Neuronal stem cell (in vitro differentiated cells): Measurements from ENCODE around the gene PIM2.
"Not testable (repeated sequence)": the region's sequence is repeated elsewhere in the genome, so short reads cannot be mapped to it uniquely, and the experiment has no call there.

Experiments used
- DNase-seq: peaks from one replicate; pipeline ENCODE4 v3.0.0-alpha.2; 2013; ENCODE audit warnings: low spot score
- H2AFZ ChIP-seq: one replicate; pipeline ENCODE4 v1.6.1; 2013; ENCODE audit warnings: mild to moderate bottlenecking, low read length, inconsistent platforms
- H2AK5ac ChIP-seq: 2 replicates; pipeline ENCODE4 v1.6.1; 2013; ENCODE audit warnings: low read depth, mild to moderate bottlenecking, inconsistent platforms, low read length, moderate library complexity, mixed read lengths
- H2BK120ac ChIP-seq: 2 replicates; pipeline ENCODE4 v1.6.1; 2013; ENCODE audit warnings: low read depth, mild to moderate bottlenecking, inconsistent platforms, low read length, moderate library complexity, mixed read lengths
- H2BK12ac ChIP-seq: one replicate; pipeline ENCODE4 v1.6.1; 2013; ENCODE audit warnings: low read length, inconsistent platforms
- H2BK15ac ChIP-seq: 2 replicates; pipeline ENCODE4 v1.6.1; 2013; ENCODE audit warnings: mild to moderate bottlenecking, low read length, inconsistent platforms, mixed read lengths
- H2BK5ac ChIP-seq: one replicate; pipeline ENCODE4 v1.6.1; 2013; ENCODE audit warnings: inconsistent platforms, mild to moderate bottlenecking, low read length, moderate library complexity
- H3K14ac ChIP-seq: one replicate; pipeline ENCODE4 v1.6.1; 2013; ENCODE audit warnings: low read length, inconsistent platforms
- H3K18ac ChIP-seq: 2 replicates; pipeline ENCODE4 v1.6.1; 2013; ENCODE audit warnings: low read length, inconsistent platforms
- H3K23ac ChIP-seq: 2 replicates; pipeline ENCODE4 v1.6.1; 2013; ENCODE audit warnings: low read depth, mild to moderate bottlenecking, mixed read lengths, low read length, inconsistent platforms; ENCODE audit not compliant: poor library complexity
- H3K27ac ChIP-seq: replicated peaks from 3 replicates; pipeline ENCODE4 v1.5.1; 2013; ENCODE audit warnings: low read length, inconsistent platforms
- H3K27me3 ChIP-seq, 3 experiments: 2 replicates each; pipeline ENCODE4 v1.6.1; 2013; ENCODE audit warnings: low read length in 3 of 3, mild to moderate bottlenecking in 2 of 3, inconsistent platforms in 1 of 3, low read depth in 1 of 3, mixed read lengths in 1 of 3, moderate library complexity in 1 of 3; ENCODE audit not compliant: control insufficient read depth in 3 of 3, insufficient read depth in 3 of 3
- H3K36me3 ChIP-seq, 2 donors: replicated peaks in 1 of 2; 2 replicates each; pipeline ENCODE4 v1.6.1; 2013; ENCODE audit warnings: low read length in 2 of 2; ENCODE audit not compliant: control insufficient read depth in 2 of 2, insufficient read depth in 2 of 2
- H3K4ac ChIP-seq: 2 replicates; pipeline ENCODE4 v1.6.1; 2013; ENCODE audit warnings: inconsistent platforms, mild to moderate bottlenecking, low read length, moderate library complexity
- H3K4me1 ChIP-seq, 2 donors: 1 replicate in 1 of 2; 2 replicates in 1 of 2; pipeline ENCODE4 v1.6.1; 2013; ENCODE audit warnings: low read length in 2 of 2, low read depth in 1 of 2; ENCODE audit not compliant: control insufficient read depth in 2 of 2, insufficient read depth in 1 of 2
- H3K4me2 ChIP-seq: one replicate; pipeline ENCODE4 v1.6.1; 2013; ENCODE audit warnings: mild to moderate bottlenecking, low read length, inconsistent platforms; ENCODE audit not compliant: insufficient read depth, poor library complexity, severe bottlenecking
- H3K4me3 ChIP-seq, 2 donors: 2 replicates each; pipeline ENCODE4 v1.5.1; 2013; ENCODE audit warnings: low read length in 2 of 2, mild to moderate bottlenecking in 2 of 2, inconsistent platforms in 1 of 2, moderate library complexity in 1 of 2
- H3K79me1 ChIP-seq: one replicate; pipeline ENCODE4 v1.6.1; 2013; ENCODE audit warnings: low read depth, mild to moderate bottlenecking, inconsistent platforms, low read length, moderate library complexity
- H3K9ac ChIP-seq: one replicate; pipeline ENCODE4 v1.6.1; 2013; ENCODE audit warnings: mild to moderate bottlenecking, low read depth, low read length, inconsistent platforms; ENCODE audit not compliant: poor library complexity
- H3K9me3 ChIP-seq, 2 donors: replicated peaks in 1 of 2; 2 replicates each; pipeline versions ENCODE3 to v1.6.1; 2013; ENCODE audit warnings: low read length in 2 of 2, mild to moderate bottlenecking in 2 of 2, inconsistent platforms in 1 of 2, low read depth in 1 of 2, mixed read lengths in 1 of 2, moderate library complexity in 1 of 2; ENCODE audit not compliant: control insufficient read depth in 2 of 2, insufficient read depth in 1 of 2
- H4K8ac ChIP-seq: one replicate; pipeline ENCODE4 v1.6.1; 2013; ENCODE audit warnings: low read depth, mild to moderate bottlenecking, inconsistent platforms, low read length, moderate library complexity
- H4K91ac ChIP-seq: one replicate; pipeline ENCODE4 v1.6.1; 2013; ENCODE audit warnings: low read length, low read depth, mild to moderate bottlenecking, inconsistent platforms; ENCODE audit not compliant: poor library complexity
- WGBS, 2 donors: extraction: QIAGEN DNeasy Blood & Tissue Kit; methylation state at CpG; one replicate each; pipeline ENCODE4 v1.1.7; 2013; ENCODE audit warnings: missing lambda C conversion rate in 2 of 2, mixed read lengths in 1 of 2; ENCODE audit not compliant: insufficient read length in 2 of 2, insufficient replicate concordance in 1 of 2; ENCODE audit errors: extremely low coverage in 2 of 2; 5-methylcytosine and 5-hydroxymethylcytosine counted together

Gene PIM2

DNA sequence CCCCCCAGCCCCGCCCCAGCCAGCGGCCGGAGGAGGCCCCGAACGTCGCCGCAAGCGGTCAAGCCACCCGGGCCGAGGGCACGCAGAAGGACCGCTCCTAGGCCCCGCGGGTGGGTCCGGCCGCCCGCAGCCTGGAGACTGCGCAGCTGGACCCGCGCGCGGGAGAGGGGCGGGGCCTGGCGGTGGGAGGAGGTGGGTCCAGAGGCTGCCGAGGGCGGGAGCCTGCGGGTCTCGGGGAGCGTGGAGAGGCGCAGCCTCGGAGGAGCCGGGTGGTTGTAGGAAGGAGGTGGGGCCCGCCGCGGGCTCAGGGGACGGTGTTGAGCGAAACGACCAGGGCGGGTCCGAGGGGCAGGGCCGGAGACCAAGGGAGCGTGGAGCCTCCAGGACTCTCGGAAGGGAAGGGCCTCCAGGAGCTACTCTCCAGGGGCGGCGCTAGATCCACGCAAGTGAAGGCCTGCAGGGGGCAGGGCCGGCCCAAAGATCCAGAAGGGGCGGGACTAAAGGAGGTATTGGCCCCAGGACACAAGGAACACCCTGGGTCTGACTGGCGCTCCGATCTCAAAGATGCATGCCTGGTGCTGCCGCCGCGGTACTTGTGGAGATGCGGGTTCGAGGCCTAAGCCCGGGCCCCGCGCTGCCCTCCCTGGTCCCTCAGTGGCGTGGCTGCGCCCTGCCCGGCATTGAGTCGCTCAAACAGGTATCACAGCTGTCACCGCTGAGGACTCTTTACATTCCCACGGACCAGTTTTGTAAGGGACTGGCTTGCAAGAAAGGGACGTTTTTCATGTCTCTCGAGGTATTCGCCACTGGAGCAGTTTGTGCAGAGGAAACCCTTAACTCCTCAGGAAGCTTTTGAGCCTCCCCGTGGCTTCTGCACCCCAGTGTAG, 27.2 kb downstream of the PIM2 start:
- Histone ChIP-seq H2BK120ac (no peak overlapping the region), H3K23ac (no peak overlapping the region), H3K4me3 (peak overlapping the region in 1 of 2 donors; percentile 80), H3K79me1 (no peaks in the 10 kb centered on the region), H3K14ac (no peak overlapping the region), H3K4me2 (peak overlapping the region; percentile 66), H3K36me3 (peaks cover 10 to 30% of the 10 kb centered on the region in 2 donors), H2BK12ac (no peak overlapping the region), H3K27ac (peak overlapping the region; percentile 43), H4K91ac (no peak overlapping the region), H3K4me1 (peaks cover 0 to 3% of the 10 kb centered on the region in 2 donors), H2AK5ac (no peak overlapping the region), H3K9ac (peak overlapping the region; percentile 88), H2BK15ac (no peak overlapping the region), H3K18ac (peak overlapping the region; percentile 71), H3K27me3 (no peaks in the 10 kb centered on the region), H3K4ac (no peak overlapping the region), H2BK5ac (peak overlapping the region; percentile 39), H4K8ac (no peak overlapping the region), H3K9me3 (no peaks in the 10 kb centered on the region), H2AFZ (no peak overlapping the region)
- peak; percentile 66 for DNase-seq
- no CpG with 5 or more reads among the region's 68 CpGs for WGBS, 2 donors

DNA sequence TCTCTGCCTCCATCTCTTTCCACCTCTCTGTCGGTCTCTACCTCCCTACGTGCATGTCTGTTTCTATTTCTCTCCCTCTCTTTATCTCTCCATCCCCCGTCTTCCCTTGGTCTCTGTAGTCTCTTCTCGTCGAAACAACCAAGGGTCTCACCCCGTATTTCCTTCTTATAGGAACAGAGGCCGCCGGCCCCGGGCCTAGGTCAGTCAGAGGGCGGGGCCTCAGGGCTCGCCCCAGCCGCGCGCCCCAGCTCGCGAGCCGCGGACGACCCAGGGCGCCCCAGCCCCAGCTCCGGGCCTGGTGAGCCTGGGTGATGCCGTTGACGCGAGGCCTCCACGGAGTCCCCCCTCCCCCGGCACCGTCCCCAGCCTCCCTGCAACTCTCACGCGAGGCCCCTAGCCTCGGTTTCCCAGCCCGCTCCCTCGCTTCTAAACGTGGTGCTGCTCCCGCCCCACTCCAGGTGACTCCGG, 27.9 kb downstream of the PIM2 start:
- DNase-seq, result no peak
- WGBS, 2 donors, result no CpG with 5 or more reads among the region's 35 CpGs
- no peak overlapping the region for H2BK120ac ChIP-seq
- no peak overlapping the region for H3K23ac ChIP-seq
- no peak overlapping the region for H3K14ac ChIP-seq
- H2AK5ac ChIP-seq, result no peak overlapping the region
- H3K18ac ChIP-seq, result peak overlapping the region; percentile 71
- no peak overlapping the region for H2BK15ac ChIP-seq
- peaks cover 10 to 30% of the 10 kb centered on the region in 2 donors for H3K36me3 ChIP-seq
- peak overlapping the region; percentile 66 for H3K4me2 ChIP-seq
- no peaks in the 10 kb centered on the region for H3K9me3 ChIP-seq
- peaks cover 0 to 1% of the 10 kb centered on the region in 2 donors for H3K4me1 ChIP-seq
- H2BK5ac ChIP-seq, result no peak overlapping the region
- no peak overlapping the region for H4K8ac ChIP-seq
- peak overlapping the region; percentile 70 for H3K9ac ChIP-seq
- H2AFZ ChIP-seq, result no peak overlapping the region
- no peak overlapping the region for H2BK12ac ChIP-seq
- no peak overlapping the region for H4K91ac ChIP-seq
- no peaks in the 10 kb centered on the region for H3K27me3 ChIP-seq
- no peak overlapping the region for H3K27ac ChIP-seq
- H3K4ac ChIP-seq, result no peak overlapping the region
- no peaks in the 10 kb centered on the region for H3K79me1 ChIP-seq
- H3K4me3 ChIP-seq, result peak overlapping the region in 1 of 2 donors; percentile 80

DNA sequence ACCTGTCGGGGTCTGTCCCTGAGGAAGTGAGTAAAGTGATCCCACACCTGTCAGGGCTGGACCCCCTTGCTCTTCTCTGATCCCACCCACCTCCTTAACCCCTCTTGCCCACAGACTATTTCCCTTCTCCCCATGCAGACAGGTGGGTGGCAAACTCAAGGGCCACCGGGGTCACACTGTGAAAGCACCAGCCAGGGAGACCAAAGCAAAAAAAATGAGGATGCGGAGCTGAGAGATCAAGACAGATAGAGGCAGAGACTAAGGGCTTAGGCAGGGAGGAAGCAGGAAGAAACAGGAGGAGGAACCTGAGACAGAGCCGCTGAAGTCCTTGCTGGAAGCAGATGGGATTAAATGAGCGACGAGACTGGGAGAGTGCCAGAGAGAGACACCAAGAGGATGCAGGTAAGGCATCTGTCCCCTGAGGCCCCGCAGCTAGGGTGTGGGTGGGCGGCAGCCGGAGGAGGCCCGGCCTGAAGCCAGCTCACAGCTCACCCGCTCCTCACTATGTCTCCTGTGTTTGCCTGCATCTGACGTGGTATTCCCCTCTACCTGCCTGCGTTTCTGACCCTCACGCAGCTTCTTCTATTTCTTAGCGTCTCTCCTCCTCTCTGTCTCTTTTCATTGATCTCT, 28.4 kb downstream of the PIM2 start:
- Histone ChIP-seq H3K9me3 (no peaks in the 10 kb centered on the region), H2BK15ac (no peak overlapping the region), H2BK12ac (no peak overlapping the region), H4K8ac (no peak overlapping the region), H3K9ac (no peak overlapping the region), H3K27ac (no peak overlapping the region), H2BK120ac (no peak overlapping the region), H3K79me1 (no peaks in the 10 kb centered on the region), H2BK5ac (no peak overlapping the region), H3K4me2 (peak overlapping the region; percentile 66), H3K36me3 (peaks cover 9 to 29% of the 10 kb centered on the region in 2 donors), H2AFZ (no peak overlapping the region), H3K18ac (no peak overlapping the region), H3K4me1 (peaks cover 0 to 1% of the 10 kb centered on the region in 2 donors), H3K23ac (no peak overlapping the region), H3K4me3 (peak overlapping the region in 1 of 2 donors; percentile 58), H4K91ac (no peak overlapping the region), H2AK5ac (no peak overlapping the region), H3K4ac (no peak overlapping the region), H3K14ac (no peak overlapping the region), H3K27me3 (no peaks in the 10 kb centered on the region)
- no peak for DNase-seq
- WGBS, 2 donors, result no CpG with 5 or more reads among the region's 15 CpGs

- H3K18ac ChIP-seq, H3K9me3 ChIP-seq, H4K8ac ChIP-seq, H3K14ac ChIP-seq, H3K27ac ChIP-seq, H3K9ac ChIP-seq, H3K4me2 ChIP-seq, H3K27me3 ChIP-seq, H3K79me1 ChIP-seq, H2AK5ac ChIP-seq, H2BK15ac ChIP-seq, DNase-seq, H2BK120ac ChIP-seq, H2BK12ac ChIP-seq, H2BK5ac ChIP-seq, H4K91ac ChIP-seq, H3K4me1 ChIP-seq, H3K4ac ChIP-seq, H3K23ac ChIP-seq, H2AFZ ChIP-seq, H3K36me3 ChIP-seq, H3K4me3 ChIP-seq: not testable (repeated sequence)
- WGBS, 2 donors, result no CpG with 5 or more reads among the region's 5 CpGs
Measured at GRCh38 chrX:48886586-48886985, 32.2 kb downstream of the PIM2 start.
